Measurements from ENCODE around the gene JADE2. TPM values are rescaled to one million over a fixed set of nuclear protein-coding genes. Genes with fewer than 3 reads are reported as not detected.

JADE2 gene
- total and polyA plus RNA-seq, 2 donors (not counting 3 experiments of a cell fraction or from before 2014, with no cell fraction given) = 11.6 to 31.1 TPM

- Histone ChIP-seq H3K9me1 (replicated peaks; ENCODE audit: control insufficient read depth, extremely low read depth, insufficient read depth, low read length) (no peaks in the 10 kb centered on the region), H3K27ac (ENCODE audit: insufficient read depth, low read depth, low read length) (no peak overlapping the region), H2AFZ (ENCODE audit: low read depth, low read length) (no peak overlapping the region), H4K20me1 (replicated peaks; ENCODE audit: control insufficient read depth, extremely low read depth, insufficient read depth, low read length) (no peaks in the 10 kb centered on the region), H3K4me1 (ENCODE audit: control insufficient read depth, extremely low read depth, insufficient read depth, low read length) (peaks cover 13% of the 10 kb centered on the region), H3K9me3 (replicated peaks; ENCODE audit: control insufficient read depth, insufficient read depth, low read length) (no peaks in the 10 kb centered on the region), H3K36me3 (ENCODE audit: control insufficient read depth in 2 of 2, extremely low read depth in 1 of 2, insufficient read depth in 2 of 2, low read length in 2 of 2) (peaks cover 0 to 8% of the 10 kb centered on the region in 2 experiments), H3K79me2 (ENCODE audit: control insufficient read depth, insufficient read depth, low read length) (no peaks in the 10 kb centered on the region), H3K4me2 (ENCODE audit: insufficient read depth, low read length) (no peak overlapping the region), H3K4me3 (replicated peaks in 1 of 3; ENCODE audit: insufficient read depth in 1 of 3, low read depth in 1 of 3, low read length in 3 of 3) (no peak overlapping the region), H3K27me3 (ENCODE audit: control insufficient read depth in 2 of 2, insufficient read depth in 2 of 2, low read length in 2 of 2) (no peaks in the 10 kb centered on the region), H3K9ac (replicated peaks; ENCODE audit: extremely low read depth, insufficient read depth, low read length) (no peak overlapping the region)
- TF ChIP-seq CTCF (IDR thresholded peaks at IDR 0.05; ENCODE audit: extremely low read depth in 1 of 2, insufficient read depth in 1 of 2, low read depth in 1 of 2, low read length in 2 of 2) = no peak
- TF ChIP-seq GATA2 (IDR thresholded peaks at IDR 0.05; ENCODE audit: insufficient read depth, insufficient read length, low read depth, low read length) = no peak
- TF ChIP-seq MYC (IDR thresholded peaks at IDR 0.05; ENCODE audit: low read depth, low read length) = no peak
- no peak for TF ChIP-seq POLR2A (IDR thresholded peaks at IDR 0.05; ENCODE audit: low read depth, low read length)
- no peak for TF ChIP-seq MAX (IDR thresholded peaks at IDR 0.05; ENCODE audit: insufficient read depth, insufficient read length)
- no peak for TF ChIP-seq EZH2 (IDR thresholded peaks at IDR 0.05; ENCODE audit: borderline replicate concordance, low read depth, low read length, severe bottlenecking)
- no peak for TF ChIP-seq FOS (IDR thresholded peaks at IDR 0.05; ENCODE audit: borderline replicate concordance, insufficient read depth, low read length)
- no peak for TF ChIP-seq JUN (IDR thresholded peaks at IDR 0.05; ENCODE audit: borderline replicate concordance, insufficient read depth, insufficient read length, low read depth)
- no peak for TF ChIP-seq POLR2AphosphoS5 (IDR thresholded peaks at IDR 0.05; ENCODE audit: insufficient read depth, low read depth, low read length)
- dilution Hi-C loops (cut with MboI; ENCODE audit: extremely low pct_ligation_motif_present, low sequenced_read_pairs) (no loop called here), intact Hi-C loops (cut with micrococcal nuclease) (no loop called here)
- DNase-seq (ENCODE audit: low read depth, low spot score) (no peak), FAIRE-seq (no peak)
- BruUV-seq (replicated peaks) = no TSS peak
- ChIA-PET POLR2A (interaction anchor here (0.7 kb wide), 1 partner anchor 14 kb away, joined by 3 read pairs; no protein-coding TSS in a partner anchor), CTCF (interaction anchor here (1.4 kb wide), 1 partner anchor 14 kb away, joined by 4 read pairs; no protein-coding TSS in a partner anchor)
Measured at GRCh38 chr5:134545070-134545868, 19.8 kb downstream of the JADE2 start.
